Activated T-helper 1 cell treated with anti-CD3 and anti-CD28 coated beads, Interleukin-12 subunit alpha, Interleukin-12 subunit beta, Interleukin-2, Interleukin-4 antibody, amounts not matched to agents 30 ng/mL and 10 ng/mL and 1 ng/mL, durations not matched to agents 14 hours and 24 hours and 36 hours (primary cell): ENCODE data around the gene ARMC12. TPM values are rescaled to one million over a fixed set of nuclear protein-coding genes. Genes with fewer than 3 reads are reported as not detected.
"Not testable (repeated sequence)": the region's sequence is repeated elsewhere in the genome, so short reads cannot be mapped to it uniquely, and the experiment has no call there.

Source experiments
- DNase-seq: peaks from one replicate; pipeline ENCODE4 v3.0.0; 2021; ENCODE audit warnings: low spot score
- H3K27ac Mint-ChIP-seq: one replicate; pipeline ENCODE4 v1.8.0; 2021; ENCODE audit warnings: mild to moderate bottlenecking, mixed read lengths
- H3K27me3 Mint-ChIP-seq: one replicate; pipeline ENCODE4 v1.8.0; 2022; ENCODE audit warnings: mild to moderate bottlenecking, moderate library complexity, mixed read lengths; ENCODE audit not compliant: insufficient read depth
- H3K36me3 Mint-ChIP-seq: one replicate; pipeline ENCODE4 v1.8.0; 2021; ENCODE audit warnings: low read depth, mixed read lengths
- H3K4me1 Mint-ChIP-seq: one replicate; pipeline ENCODE4 v1.8.0; 2021; ENCODE audit warnings: low read depth, mixed read lengths
- H3K4me3 Mint-ChIP-seq: one replicate; pipeline ENCODE4 v1.8.0; 2021; ENCODE audit warnings: mild to moderate bottlenecking, moderate library complexity, mixed read lengths
- H3K9me3 Mint-ChIP-seq: one replicate; pipeline ENCODE4 v1.8.0; 2021; ENCODE audit warnings: mixed read lengths
- intact Hi-C: fragments of 100-400 bp; cut with micrococcal nuclease; formaldehyde crosslinking; loops from one replicate; pipeline ENCODE4 v1.15.1; 2024
- total RNA-seq: library from RNA; stranded (reverse); gene quantifications from 2 replicates; pipeline ENCODE4 v1.2.3, GENCODE V29; 2022

ARMC12 gene
- total RNA-seq, 1 donor from 2014 or later, result 0.41 TPM

DNA sequence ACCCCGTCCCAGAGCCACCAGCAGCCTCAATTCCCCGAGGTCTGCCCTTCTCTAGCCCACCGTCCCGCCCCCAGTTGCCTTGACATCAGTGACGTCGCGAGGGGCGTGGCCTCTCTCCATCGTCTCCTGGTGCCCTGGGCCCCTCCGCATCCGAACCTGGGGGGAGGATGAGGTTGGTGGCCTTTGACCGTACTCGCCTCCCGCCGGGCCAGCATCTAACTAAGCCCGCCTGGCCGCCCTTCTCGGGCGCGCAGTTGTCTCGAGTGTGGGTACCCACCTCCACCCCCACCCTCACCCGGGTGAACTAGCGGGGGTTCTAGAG lies 5.5 kb upstream of the ARMC12 start:
- DNase-seq, result peak; percentile 92
- peak overlapping the region; percentile 85 for H3K4me3 Mint-ChIP-seq
- H3K27ac Mint-ChIP-seq, result peak overlapping the region; percentile 81
- H3K4me1 Mint-ChIP-seq, result peaks cover 68% of the 10 kb centered on the region
- H3K9me3 Mint-ChIP-seq, result no peaks in the 10 kb centered on the region
- H3K27me3 Mint-ChIP-seq, result no peaks in the 10 kb centered on the region
- intact Hi-C loops, result loop anchor here (1.0 kb wide), 1 partner anchor 42 kb away; no protein-coding TSS in a partner anchor
- H3K36me3 Mint-ChIP-seq, result no peaks in the 10 kb centered on the region

DNA sequence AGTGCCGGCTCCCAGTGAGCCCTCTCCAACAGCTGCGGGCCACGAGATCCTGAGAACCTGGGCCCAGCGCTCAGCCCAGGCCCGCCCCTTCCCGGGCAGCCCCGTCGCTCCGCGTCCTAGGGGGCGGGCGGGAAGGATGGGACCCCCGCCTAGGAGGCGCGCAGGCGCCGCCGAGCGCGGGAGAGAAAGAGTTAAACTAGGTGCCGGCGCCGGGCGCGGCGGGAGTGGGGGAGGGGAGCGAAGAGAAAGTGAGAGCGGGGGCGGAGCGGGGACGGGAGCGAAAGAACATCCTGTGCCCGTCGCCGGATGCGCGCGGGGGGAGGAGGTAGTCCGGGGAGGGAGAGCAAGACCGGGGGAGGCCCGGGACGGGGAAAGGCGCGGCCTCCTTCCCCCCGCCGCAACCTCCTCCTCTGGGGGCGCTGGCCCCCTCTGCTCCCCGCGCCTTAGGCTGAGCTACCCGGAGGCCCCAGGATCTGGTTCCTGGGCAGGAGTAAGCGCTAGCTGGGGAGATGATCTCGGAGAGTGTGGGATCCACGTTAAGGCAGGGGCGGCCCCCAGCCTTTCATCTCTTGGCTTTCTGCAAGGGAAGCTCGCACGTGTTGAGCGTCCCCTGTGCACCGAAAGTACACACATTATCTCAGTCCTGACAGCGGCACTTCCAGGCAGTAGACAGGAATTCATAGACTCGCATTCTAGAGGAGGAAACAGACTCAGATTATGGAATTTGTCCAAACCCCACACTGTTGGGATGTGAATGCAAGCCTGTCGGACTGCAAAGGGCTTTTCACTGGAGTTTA lies 4.9 kb upstream of the ARMC12 start:
- Mint-ChIP-seq H3K9me3 (no peaks in the 10 kb centered on the region), H3K4me1 (peaks cover 63% of the 10 kb centered on the region), H3K27me3 (no peaks in the 10 kb centered on the region), H3K27ac (peak overlapping the region; percentile 81), H3K4me3 (peak overlapping the region; percentile 85), H3K36me3 (no peaks in the 10 kb centered on the region)
- intact Hi-C loops, result loop anchor here (1.0 to 2.0 kb wide), 4 partner anchors 13 to 209 kb away; no protein-coding TSS in a partner anchor
- DNase-seq, result peak; percentile 91

DNA sequence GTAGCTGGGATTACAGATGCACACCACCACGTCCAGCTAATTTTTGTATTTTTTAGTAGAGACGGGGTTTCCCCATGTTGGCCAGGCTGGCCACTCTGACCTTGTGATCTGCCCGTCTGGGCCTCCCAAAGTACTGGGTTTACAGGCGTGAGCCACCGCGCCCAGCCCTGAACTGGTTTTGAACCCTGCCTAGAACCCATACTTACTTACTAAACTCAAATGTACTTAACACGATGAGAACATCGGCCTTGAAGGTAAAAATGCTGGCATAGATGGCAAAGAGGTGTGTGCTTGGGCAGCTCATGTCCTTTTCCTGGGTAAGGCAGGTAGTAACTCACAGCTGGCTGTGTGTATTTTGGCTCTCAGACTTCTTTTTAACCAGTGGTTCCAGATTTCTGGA lies 3.2 kb upstream of the ARMC12 start:
- no peaks in the 10 kb centered on the region for H3K27me3 Mint-ChIP-seq
- no peak overlapping the region for H3K27ac Mint-ChIP-seq
- intact Hi-C loops, result loop anchor here (2.0 kb wide), 2 partner anchors 15 to 65 kb away; no protein-coding TSS in a partner anchor
- peaks cover 60% of the 10 kb centered on the region for H3K4me1 Mint-ChIP-seq
- DNase-seq, result no peak
- H3K9me3 Mint-ChIP-seq, result no peaks in the 10 kb centered on the region
- H3K36me3 Mint-ChIP-seq, result no peaks in the 10 kb centered on the region
- no peak overlapping the region for H3K4me3 Mint-ChIP-seq

DNA sequence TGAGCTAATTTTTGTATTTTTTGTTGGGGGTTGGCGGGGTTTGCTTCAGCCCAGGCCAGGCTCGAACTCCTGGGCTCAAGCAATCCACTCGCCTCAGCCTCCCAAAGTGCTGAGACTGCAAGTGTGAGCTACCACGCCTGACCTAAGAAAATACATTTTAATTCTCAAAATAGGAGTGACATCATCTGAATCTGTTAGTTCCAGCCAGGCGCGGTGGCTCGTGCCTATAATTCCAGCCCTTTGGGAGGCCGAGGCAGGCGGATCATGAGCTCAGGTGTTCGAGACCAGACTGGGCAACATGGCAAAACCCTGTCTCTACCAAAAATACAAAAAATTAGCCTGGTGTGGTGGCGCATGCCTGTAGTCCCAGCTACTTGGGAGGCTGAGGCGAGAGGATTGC lies 2.5 kb upstream of the ARMC12 start:
- H3K9me3 Mint-ChIP-seq, H3K36me3 Mint-ChIP-seq, H3K27me3 Mint-ChIP-seq, intact Hi-C loops, H3K27ac Mint-ChIP-seq, H3K4me3 Mint-ChIP-seq, DNase-seq: not testable (repeated sequence)
- peaks cover 53% of the 10 kb centered on the region for H3K4me1 Mint-ChIP-seq

DNA sequence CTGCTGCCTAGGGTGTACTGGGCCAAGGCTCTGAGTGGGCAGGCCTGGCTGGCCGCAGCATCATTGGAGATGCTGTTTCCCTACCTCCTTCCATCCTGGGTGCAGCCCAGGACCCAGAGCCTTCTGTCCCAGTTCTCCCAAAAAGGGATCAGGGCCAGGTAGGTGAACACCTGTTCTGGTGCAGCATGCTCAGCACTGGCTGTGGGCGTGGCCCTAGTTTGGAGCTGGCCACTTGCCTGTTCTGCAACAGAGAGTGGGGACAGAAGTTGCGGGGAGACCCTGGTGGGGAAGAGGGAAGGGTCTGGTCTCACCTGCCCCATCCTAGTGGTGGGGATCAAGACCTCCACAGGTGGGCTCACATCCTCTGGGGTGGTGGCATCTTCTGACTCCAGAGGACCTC lies 1.4 kb upstream of the ARMC12 start:
- DNase-seq, result no peak
- intact Hi-C loops, result loop anchor here (5.0 kb wide), 1 partner anchor 133 kb away; no protein-coding TSS in a partner anchor
- H3K4me3 Mint-ChIP-seq, result no peak overlapping the region
- H3K27ac Mint-ChIP-seq, result no peak overlapping the region
- no peaks in the 10 kb centered on the region for H3K36me3 Mint-ChIP-seq
- no peaks in the 10 kb centered on the region for H3K27me3 Mint-ChIP-seq
- H3K4me1 Mint-ChIP-seq, result peaks cover 43% of the 10 kb centered on the region
- no peaks in the 10 kb centered on the region for H3K9me3 Mint-ChIP-seq

- H3K36me3 Mint-ChIP-seq, result no peaks in the 10 kb centered on the region
- H3K4me1 Mint-ChIP-seq, result peaks cover 39% of the 10 kb centered on the region
- no peaks in the 10 kb centered on the region for H3K27me3 Mint-ChIP-seq
- H3K27ac Mint-ChIP-seq, result no peak overlapping the region
- DNase-seq, result peak; percentile 73
- H3K9me3 Mint-ChIP-seq, result no peaks in the 10 kb centered on the region
- intact Hi-C loops, result loop anchor here (1.0 to 5.0 kb wide), 4 partner anchors 50 to 442 kb away; no protein-coding TSS in a partner anchor
- no peak overlapping the region for H3K4me3 Mint-ChIP-seq
These were observed 458 bp upstream of the ARMC12 start for GRCh38 chr6:35736253-35736894.

DNA sequence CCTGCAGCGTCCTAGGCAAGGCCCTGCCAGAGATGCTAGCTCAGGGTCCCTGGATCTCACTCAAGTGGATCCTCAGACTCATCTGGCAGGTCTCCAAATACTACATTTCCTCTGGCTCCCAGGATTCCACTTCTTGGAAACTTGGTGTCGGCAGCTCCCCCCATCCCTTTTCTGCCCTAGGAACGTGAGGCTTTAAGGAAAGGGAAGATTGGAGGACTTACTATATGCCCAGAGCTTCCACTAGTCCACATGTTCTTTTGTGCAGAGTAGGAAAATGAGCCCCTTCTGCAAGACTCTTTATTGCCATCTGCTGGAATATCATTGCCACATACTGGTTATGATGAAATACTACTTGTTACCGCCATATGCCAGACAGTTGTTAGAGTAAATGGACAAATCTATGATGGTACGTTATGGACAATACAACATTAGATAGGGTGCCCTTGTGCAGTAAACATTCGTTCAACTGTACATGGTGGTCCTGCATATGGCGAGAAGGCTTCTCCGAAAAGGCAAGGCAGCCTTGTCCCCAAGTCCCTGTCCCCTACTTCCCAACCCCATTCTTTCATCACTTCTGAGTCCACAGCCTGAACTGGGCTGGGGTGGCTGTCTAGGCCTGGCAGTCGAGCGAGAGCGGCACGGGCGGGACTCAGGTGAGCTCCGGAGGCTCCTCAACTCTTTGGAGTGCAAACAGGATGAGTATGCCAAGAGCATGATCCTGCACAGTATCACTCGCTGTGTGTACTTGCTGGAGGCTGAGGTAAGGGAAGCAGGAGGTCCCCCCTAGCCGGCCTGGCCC lies 780 bp downstream of the ARMC12 start:
- Mint-ChIP-seq H3K36me3 (no peaks in the 10 kb centered on the region), H3K27me3 (no peaks in the 10 kb centered on the region), H3K4me1 (peaks cover 32% of the 10 kb centered on the region), H3K9me3 (no peaks in the 10 kb centered on the region), H3K27ac (peak overlapping the region; percentile 66), H3K4me3 (no peak overlapping the region)
- DNase-seq, result no peak
- intact Hi-C loops, result loop anchor here (1.0 to 5.0 kb wide), 5 partner anchors 135 to 443 kb away; partner anchors contain the start of gene PPARD

DNA sequence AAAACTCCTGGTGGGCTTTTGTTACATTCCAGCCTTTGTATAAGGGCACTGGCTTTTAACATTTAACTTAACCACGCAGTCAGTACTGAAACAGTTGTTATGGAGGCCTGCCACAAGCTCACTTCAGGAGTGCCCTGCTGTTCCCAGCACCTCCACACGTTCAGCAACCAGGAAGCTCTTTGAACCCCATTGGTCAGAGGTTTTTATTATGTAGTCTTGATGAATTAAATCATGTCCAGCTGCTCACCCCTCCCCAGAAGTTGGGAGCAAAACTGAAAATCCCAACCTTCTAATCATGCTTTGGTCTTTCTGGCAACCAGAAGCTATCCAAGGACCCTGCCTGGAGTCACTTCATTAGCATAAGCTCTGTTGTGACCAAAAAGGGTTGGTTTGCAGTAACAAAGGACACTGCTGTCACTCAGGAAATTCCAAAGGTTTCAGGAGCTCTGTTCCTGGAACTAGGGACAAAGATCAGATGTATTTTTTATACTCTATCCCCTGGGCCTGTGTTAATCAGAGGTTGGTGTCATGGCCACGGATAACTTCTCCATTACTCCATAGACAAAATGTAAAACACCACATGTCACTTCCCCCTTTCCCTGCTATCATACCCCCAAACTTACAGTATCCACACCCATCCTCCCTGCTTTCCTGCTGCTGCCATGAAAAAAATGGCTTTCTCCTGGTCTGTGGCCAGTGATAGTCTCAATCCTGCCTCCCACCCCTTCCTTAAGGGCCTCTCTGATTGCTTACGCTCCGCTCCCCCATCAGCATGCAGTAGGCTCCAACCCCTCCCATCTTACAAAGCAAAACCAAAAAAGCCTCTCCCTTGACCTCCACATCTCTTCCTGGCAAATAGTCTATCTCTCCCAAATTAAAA lies 3.1 kb downstream of the ARMC12 start:
- intact Hi-C loops, result loop anchor here (5.0 kb wide), 1 partner anchor 138 kb away; no protein-coding TSS in a partner anchor
- Mint-ChIP-seq H3K27me3 (no peaks in the 10 kb centered on the region), H3K4me1 (peaks cover 19% of the 10 kb centered on the region), H3K9me3 (no peaks in the 10 kb centered on the region), H3K36me3 (no peaks in the 10 kb centered on the region), H3K4me3 (no peak overlapping the region), H3K27ac (no peak overlapping the region)
- no peak for DNase-seq

- intact Hi-C loops, result no loop called here
- H3K36me3 Mint-ChIP-seq, result no peaks in the 10 kb centered on the region
These were observed 6.0 kb downstream of the ARMC12 start for GRCh38 chr6:35742842-35743241.

GRCh38 chr6:35745509-35745908 lies 8.7 kb downstream of the ARMC12 start:
- intact Hi-C loops, result no loop called here
- Mint-ChIP-seq H3K27ac (no peak overlapping the region), H3K4me3 (no peak overlapping the region), H3K4me1 (no peaks in the 10 kb centered on the region), H3K27me3 (peaks cover 3% of the 10 kb centered on the region), H3K36me3 (no peaks in the 10 kb centered on the region), H3K9me3 (peaks cover 6% of the 10 kb centered on the region)
- DNase-seq, result no peak

More at GRCh38 chr6:35742842-35743241, 6.0 kb downstream of the ARMC12 start:
- peaks cover 3% of the 10 kb centered on the region for H3K27me3 Mint-ChIP-seq
- peaks cover under 1% of the 10 kb centered on the region for H3K4me1 Mint-ChIP-seq
- no peak overlapping the region for H3K4me3 Mint-ChIP-seq
- H3K9me3 Mint-ChIP-seq, result peaks cover 4% of the 10 kb centered on the region
- H3K27ac Mint-ChIP-seq, result no peak overlapping the region
- no peak for DNase-seq

GRCh38 chr6:35746516-35746915 lies 9.7 kb downstream of the ARMC12 start:
- Mint-ChIP-seq H3K27me3 (peaks cover 3% of the 10 kb centered on the region), H3K27ac (no peak overlapping the region), H3K4me3 (no peak overlapping the region), H3K9me3 (peaks cover 6% of the 10 kb centered on the region), H3K36me3 (no peaks in the 10 kb centered on the region), H3K4me1 (peaks cover 3% of the 10 kb centered on the region)
- DNase-seq, result no peak
- intact Hi-C loops, result no loop called here

GRCh38 chr6:35747877-35748276 lies 11.0 kb downstream of the ARMC12 start:
- Mint-ChIP-seq H3K27me3 (peaks cover 3% of the 10 kb centered on the region), H3K4me3 (no peak overlapping the region), H3K9me3 (peaks cover 6% of the 10 kb centered on the region), H3K36me3 (no peaks in the 10 kb centered on the region), H3K27ac (no peak overlapping the region), H3K4me1 (peaks cover 13% of the 10 kb centered on the region)
- no peak for DNase-seq
- intact Hi-C loops, result no loop called here
